ENCODE results near the gene MTCP1.
A peak's percentile ranks its signal among the peaks of the same experiment; 100 is the strongest.

Gene MTCP1

DNA sequence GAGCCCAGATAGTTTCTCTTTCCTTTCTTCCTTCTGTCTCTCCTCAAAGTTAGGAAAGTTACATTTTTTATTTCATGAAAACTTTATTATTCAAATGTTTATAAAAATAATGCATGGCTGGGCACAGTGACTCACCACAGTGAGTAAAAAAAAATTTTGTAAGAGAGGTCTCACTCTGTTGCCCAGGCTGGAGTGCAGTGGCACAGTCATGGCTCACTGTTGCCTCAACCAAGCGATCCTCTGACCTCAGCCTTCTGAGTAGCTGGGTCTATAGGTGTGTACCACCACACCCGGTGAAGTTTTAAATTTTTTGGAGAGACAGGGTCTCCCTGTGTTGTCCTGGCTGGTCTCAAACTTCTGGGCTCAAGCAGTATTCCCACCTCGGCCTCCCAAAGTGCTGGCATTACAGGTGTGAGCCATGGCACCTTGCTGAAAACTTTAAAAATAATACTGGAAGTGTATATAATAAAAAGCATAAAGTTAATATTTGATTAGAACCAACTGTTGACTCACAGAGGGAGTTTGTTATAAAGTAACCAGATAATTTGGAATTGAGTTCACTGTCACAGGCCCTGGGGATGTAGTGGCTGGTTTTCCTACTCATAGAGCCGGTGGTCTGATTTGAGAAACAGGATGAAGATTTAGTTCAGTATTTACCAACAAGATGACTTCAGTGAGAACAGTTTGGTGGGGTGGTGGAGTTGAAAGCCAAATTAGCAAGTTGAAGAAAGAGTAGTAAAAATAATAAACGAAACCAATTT is 18.0 kb downstream of the MTCP1 start:
- no peak for DNase-seq

DNA sequence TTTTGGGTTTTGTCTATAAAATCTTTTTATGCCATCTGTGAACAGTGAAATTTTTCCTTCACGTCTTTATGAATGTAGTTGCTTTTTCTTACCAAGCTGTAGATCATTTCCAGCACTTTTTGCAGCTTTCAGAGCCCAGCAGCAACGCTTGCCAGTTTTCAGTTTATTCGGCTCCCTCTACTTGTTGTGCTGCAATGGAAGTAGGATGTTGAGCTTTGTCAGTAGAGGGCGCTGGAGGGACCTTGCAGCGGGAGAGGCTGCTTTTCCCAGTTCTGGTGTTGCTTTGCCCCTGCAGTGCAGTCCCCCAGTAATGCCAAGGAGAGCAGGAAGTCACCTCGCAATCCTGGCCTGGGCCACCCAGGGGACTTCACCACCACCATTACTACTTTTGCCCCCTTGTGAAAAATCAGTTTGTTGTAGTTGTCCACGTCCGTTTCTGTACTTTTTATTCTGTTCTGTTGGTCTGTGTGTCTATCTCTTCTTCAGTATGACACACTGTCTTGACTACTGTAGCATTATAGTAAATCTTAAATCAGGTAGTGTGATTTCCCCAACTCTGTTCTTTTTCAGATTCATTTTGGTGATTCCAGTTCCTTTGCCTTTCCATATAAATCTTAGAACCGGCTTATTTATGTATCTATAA is 21.8 kb downstream of the MTCP1 start:
- DNase-seq = peak; percentile 55

DNA sequence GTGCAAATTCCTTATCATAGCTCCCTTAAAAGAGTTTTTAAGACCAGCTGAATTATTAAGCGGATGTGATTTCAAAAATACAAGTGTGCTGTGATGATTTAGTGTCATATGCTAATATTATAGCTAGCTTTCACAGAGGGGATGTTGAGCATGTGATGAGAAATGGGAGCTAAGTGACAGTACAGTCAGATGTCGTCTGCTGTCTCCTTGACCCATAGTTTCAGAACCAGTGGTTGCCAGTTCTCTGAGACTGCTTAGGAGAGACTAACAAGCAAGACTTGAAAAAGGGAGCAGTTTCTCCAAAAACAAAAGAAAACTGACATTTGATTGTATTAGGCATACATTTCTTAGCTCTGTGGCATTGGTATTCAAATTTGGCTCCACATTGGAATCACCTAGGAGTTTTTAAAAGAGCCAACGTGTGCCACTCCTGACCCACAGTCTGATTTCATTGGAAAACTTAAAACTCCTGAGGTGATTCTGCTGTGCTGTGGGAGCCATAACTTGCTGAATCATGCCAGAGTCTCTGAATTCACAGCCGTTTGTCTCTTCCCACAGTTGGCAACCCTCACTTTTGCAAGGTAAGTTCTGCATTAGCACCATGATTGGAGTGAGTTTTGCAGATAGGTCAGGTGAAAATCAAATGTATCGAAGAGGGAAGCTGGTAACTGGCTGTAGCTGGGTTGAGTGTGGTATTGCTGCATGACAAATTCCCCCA is 24.0 kb downstream of the MTCP1 start:
- DNase-seq = no peak

DNA sequence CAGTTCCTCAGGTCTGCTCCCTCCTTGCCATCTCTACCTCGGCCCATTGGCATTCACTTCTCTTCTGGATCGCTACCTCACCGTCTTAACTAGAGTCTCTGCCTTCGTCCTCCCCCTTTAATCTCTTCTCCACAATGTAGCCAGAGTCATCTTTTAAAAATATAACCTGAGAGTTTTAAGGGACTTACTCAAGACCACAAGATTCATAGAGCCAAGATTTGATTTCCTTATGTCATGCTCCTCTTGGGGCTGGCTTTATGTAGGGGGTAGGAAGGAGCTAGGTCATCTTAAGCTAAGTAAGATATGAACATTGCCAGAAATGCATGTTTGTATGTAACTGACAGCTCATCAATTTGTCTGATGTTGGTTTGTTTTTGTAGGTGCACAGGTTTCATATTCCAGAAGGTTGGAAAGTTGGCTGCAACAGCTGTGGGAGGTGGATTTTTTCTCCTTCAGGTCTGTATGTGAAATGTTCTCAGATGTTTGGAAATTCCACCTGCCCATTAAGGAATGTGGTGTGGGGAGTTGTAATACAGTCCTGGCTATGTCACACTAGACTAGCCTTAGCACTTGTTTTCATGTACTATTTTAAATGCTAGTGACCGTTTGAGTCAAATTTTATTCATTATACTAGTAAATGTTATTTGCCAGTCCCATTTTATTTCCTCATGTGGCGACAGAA is 24.7 kb downstream of the MTCP1 start:
- DNase-seq = no peak

DNA sequence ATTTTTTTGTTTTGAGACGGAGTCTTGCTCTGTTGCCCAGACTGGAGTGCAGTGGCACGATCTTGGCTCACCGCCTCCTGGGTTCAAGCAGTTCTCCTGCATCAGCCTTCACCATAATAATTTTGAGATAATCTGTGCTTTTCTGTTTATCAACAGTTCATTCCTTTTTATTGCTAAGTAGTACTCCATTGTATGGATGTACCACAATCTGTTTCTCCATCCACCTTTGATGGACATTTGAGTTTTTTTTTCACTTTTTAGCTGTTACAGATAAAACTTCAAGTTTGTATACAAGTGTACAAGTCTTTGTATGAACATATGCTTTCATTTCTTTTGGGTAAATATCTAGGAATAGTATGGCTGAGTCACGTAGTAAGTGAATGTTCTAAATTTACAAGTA is 35.2 kb downstream of the MTCP1 start:
- no peak for DNase-seq

DNA sequence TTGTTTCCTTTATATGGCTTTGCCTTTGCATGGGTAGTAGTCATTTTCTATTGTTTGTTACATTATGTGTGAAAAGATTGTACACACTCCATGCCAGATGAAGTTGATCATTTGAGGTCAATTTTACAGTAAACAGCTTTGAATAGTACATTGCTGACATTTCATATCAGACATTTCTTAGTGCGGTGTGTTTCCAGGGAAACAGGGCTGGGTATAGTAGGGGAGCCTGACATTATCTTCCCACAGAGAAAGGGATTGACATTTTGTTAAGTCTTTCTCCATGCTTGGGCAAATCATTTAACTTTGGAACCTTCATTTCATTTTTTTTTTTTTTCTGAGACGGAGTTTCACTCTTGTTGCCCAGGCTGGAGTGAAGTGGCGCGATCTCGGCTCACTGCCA is 39.3 kb downstream of the MTCP1 start:
- no peak for DNase-seq

DNA sequence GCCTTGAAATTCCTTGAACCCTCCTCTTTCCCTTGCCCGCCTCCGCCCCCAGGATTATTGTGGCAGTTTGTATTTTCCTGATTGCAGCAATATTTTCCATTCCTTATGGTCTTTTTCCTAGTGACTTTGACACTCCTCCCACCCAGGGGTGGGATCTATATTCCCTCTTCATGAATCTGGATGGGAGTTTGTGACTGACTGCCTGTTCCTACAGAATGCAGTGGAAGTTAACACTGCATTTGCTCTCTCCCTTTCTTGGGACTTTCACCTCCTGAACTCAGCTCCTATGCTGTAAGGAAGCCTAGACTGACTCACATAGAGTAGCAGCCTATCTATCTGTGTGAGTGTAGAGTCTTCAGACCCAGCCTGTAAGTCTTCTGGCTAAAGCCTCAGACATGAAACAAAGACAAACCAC is 42.1 kb downstream of the MTCP1 start:
- no peak for DNase-seq

DNA sequence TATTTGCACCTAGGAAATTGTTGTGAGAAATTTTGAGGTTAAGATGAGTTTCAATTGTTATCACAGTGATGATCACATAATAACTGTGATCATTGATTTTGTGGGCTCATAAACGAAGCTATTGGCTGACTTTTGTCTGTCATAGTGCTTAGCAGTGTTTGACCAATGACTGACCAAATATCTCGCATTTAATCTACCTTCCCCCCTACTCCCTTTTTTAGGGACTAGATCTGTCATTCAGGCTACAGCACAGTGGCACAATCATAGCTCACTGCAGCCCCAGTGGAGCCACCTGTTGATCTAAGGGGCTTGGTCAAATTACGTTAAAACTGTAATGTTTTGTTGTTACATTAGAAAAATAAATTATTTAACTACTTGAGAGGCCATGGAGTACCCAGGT is 42.8 kb downstream of the MTCP1 start:
- no peak for DNase-seq

DNA sequence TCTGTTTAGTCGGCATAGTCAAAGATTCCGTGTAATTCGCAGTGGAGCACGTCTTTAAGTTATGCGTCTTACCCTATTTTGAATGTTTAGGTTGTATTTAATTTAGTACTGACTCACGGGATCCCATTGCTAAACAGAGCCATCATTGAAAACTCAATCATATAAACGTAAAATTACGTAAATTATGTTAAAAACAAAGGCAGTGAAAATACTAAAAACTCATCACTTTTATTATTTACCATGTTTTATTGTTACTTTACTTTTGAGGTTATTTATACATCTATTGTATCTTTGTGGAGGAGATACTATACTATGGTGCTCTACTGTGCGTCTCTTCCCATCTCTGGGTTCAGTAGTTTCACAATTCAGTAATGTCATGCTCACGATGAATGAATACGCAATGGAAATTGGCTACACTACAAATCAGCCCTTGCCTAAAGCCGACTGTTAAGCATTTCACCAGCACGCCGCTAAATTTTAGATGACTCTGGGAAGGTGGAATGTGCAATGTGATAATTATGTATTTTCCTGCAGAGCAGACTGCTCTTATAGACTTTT is 43.3 kb downstream of the MTCP1 start:
- peak; percentile 5 for DNase-seq

DNA sequence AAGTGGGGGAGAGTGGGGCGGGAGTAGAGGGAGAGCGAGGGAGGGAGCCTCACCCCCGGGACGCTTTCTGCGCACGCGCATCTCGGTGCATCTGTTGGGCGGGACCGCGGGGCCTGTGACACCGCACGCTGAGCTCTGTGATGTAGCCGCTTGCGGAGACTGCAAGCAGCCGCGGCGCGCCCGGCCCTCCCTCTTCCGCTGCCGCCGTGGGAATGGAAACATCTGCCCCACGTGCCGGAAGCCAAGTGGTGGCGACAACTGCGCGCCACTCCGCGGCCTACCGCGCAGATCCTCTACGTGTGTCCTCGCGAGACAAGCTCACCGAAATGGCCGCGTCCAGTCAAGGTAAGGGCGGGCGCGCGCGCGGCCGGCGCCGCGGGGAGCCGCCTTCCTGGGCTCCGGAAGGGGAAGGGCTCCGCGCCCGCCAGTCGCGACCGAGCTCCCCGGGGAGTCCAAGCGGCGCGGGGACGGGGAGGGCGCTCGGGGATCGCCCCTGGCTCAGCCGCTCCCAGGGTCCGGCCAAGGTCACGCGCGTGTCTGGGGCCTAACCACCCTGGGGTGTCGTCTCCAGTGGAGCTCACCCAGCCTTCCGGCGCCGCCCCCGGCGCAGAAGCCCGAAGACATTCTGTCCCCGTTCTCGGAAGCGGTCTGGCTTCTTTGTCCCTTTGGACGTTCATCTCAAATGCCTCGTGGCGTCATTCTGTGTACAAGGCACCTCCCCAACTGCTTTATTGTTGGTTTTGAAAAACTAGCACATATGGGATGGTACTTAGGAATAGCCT is 44.0 kb downstream of the MTCP1 start, which contains the start of gene FUNDC2:
TSS of gene FUNDC2 (plus strand) at position 118 of the 782 bp plus-strand sequence. CDS start at position 213, 95 bp downstream.
- peak; percentile 92 for DNase-seq

DNA sequence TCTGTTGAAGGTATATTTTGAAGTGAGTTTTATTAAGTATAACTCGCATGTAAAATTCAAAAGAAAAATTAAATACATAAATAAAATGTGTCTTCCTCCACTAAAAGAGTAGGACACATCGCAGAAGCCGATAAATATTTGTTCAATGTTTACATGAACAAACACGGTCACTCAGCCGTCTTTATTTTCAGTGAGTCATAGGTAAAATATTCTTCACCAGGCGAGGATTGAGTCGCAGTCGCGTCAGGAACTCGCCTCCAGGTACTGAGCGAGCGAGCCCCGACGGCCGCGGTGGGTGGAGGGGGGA is 44.6 kb downstream of the MTCP1 start:
- no peak for DNase-seq

DNA sequence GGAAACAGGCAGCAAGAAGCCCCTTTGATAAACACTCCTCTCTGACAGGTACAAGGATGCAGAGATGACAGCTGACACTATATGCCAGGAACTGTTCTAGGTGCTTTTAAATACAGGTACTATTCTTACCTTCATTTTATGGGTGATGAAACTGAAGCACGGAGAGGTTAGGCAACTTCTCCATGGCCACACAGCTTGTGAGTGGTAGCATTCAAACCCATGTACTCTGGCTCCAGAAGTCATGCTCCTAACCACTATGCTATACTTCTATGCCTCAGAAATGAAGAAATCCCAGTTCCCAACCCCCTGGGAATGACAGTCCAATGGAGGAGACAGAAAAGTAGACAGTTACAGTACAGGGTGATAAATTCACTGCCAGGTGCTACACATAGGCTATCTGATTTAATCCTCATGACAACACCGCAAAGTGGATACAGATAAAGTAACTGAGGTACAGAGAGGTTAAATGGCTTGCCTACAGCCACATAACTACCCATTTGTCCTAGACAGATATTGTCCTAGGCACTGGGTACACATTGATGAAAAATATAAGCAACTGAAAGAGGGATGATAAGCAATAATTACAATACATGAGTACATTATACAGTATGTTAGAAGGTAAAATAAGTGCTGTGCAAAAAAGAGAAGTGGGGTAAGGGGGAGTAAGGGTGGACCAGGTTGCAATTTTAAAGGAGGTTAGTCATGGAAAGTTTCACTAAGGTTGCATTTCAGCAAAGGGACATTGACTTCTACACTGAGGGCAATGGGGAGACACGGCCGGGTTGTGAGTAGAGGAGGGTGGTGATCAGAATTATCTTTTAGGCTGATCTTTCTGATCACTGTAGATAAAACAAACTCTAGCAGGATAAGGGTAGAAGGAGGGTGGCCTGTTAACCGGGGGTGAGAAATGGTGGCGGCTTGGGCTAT is 46.8 kb downstream of the MTCP1 start:
- no peak for DNase-seq

DNA sequence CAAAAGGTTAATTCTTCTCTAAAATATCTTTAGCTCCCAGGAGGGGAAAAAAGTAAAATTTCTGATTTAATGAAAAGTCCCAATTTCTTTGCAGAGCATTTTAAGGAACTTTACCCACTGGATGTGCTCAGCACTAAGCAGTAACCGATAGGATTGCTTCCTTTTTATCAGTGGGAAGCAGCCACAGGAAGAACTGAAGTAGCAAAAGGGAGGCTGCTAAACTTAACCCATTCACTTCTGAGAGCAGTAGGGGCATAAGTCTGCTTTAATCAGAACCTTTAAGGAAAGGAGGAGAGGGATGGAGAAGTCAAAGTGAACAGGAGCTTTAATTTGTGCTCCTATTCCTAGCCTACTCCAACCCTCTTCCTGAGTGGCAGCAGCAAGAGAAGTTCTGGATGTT is 48.4 kb downstream of the MTCP1 start, which contains the start of gene F8:
TSS of gene F8 (minus strand) at position 139 of the 400 bp plus-strand sequence. CDS start 171 bp downstream, outside the sequence.
- DNase-seq = no peak

DNA sequence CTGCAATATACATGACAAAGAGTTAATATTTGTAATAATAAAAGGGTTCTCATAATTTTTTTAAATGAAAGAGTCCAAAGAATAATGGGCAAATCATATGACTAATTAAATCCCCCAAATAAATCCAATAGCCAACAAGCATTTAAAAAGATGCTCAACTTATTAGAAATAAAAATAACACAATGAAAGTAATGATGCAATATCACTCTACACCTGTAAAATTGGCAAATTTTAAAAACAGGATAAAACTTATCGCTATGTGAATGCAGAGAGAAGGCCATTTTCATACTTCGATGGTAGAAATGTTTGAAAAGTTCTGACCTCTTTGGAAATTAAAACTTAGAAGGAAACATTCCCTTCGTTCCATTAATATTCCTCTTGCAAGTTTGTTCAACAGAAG is 50.3 kb downstream of the MTCP1 start:
- DNase-seq = no peak

Measured in stimulated activated CD4-positive, alpha-beta T cell treated with anti-CD3 and anti-CD28 coated beads, Interleukin-15, amount 100 ng/mL, for 24 hours (primary cell).